Bronchial epithelial cell (primary cell): Measurements from ENCODE around the gene LACRT. TPM values are rescaled to one million over a fixed set of nuclear protein-coding genes. Genes with fewer than 3 reads are reported as not detected.

ENCODE experiments used
- DNase-seq: peaks from one replicate; pipeline ENCODE4 v3.0.0-alpha.2; 2010; ENCODE audit warnings: low read depth
- FAIRE-seq: peaks from 2 replicates; lab custom pipeline; 2011; peaks lifted over from hg19 to GRCh38; lab: Jason Lieb, UNC
- H3K27me3 ChIP-seq: 2 replicates; pipeline ENCODE4 v1.5.1; 2011; ENCODE audit warnings: low read length; ENCODE audit not compliant: control insufficient read depth, insufficient read depth
- H3K36me3 ChIP-seq: 2 replicates; pipeline ENCODE4 v1.5.1; 2011; ENCODE audit warnings: low read length; ENCODE audit not compliant: control insufficient read depth, insufficient read depth
- H3K4me3 ChIP-seq: 2 replicates; pipeline ENCODE4 v1.5.1; 2011; ENCODE audit warnings: mild to moderate bottlenecking, low read depth, low read length, control low read depth
- total RNA-seq: library from RNA; depleted of rRNA; stranded (reverse); fragments of >200 nt; gene quantifications from 2 replicates; pipeline ENCODE4 v1.2.1, GENCODE V29; 2014
- TF ChIP-seq, protein P1 (sequence below): IDR thresholded peaks from 2 replicates; pipeline ENCODE4 v1.5.1; 2011; ENCODE audit warnings: mild to moderate bottlenecking, moderate library complexity, low read length, control low read depth, inconsistent platforms; ENCODE audit not compliant: insufficient read depth, severe bottlenecking

LACRT gene
- total RNA-seq, 1 donor from 2014 or later = not detected

GRCh38 chr12:54584128-54584527, 50.6 kb downstream of the LACRT start:
- H3K27me3 ChIP-seq = peaks cover 21% of the 10 kb centered on the region

GRCh38 chr12:54583726-54584125, 51.0 kb downstream of the LACRT start:
- peaks cover 17% of the 10 kb centered on the region for H3K27me3 ChIP-seq
- H3K36me3 ChIP-seq = no peaks in the 10 kb centered on the region
- TF ChIP-seq, protein P1, sequence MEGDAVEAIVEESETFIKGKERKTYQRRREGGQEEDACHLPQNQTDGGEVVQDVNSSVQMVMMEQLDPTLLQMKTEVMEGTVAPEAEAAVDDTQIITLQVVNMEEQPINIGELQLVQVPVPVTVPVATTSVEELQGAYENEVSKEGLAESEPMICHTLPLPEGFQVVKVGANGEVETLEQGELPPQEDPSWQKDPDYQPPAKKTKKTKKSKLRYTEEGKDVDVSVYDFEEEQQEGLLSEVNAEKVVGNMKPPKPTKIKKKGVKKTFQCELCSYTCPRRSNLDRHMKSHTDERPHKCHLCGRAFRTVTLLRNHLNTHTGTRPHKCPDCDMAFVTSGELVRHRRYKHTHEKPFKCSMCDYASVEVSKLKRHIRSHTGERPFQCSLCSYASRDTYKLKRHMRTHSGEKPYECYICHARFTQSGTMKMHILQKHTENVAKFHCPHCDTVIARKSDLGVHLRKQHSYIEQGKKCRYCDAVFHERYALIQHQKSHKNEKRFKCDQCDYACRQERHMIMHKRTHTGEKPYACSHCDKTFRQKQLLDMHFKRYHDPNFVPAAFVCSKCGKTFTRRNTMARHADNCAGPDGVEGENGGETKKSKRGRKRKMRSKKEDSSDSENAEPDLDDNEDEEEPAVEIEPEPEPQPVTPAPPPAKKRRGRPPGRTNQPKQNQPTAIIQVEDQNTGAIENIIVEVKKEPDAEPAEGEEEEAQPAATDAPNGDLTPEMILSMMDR = no peak
- DNase-seq (no peak), FAIRE-seq (no peak)
- no peak overlapping the region for H3K4me3 ChIP-seq

More at GRCh38 chr12:54584128-54584527, 50.6 kb downstream of the LACRT start:
- FAIRE-seq = no peak
- no peak for DNase-seq
- Histone ChIP-seq H3K4me3 (no peak overlapping the region), H3K36me3 (no peaks in the 10 kb centered on the region)
- TF ChIP-seq, protein P1 = no peak

DNA sequence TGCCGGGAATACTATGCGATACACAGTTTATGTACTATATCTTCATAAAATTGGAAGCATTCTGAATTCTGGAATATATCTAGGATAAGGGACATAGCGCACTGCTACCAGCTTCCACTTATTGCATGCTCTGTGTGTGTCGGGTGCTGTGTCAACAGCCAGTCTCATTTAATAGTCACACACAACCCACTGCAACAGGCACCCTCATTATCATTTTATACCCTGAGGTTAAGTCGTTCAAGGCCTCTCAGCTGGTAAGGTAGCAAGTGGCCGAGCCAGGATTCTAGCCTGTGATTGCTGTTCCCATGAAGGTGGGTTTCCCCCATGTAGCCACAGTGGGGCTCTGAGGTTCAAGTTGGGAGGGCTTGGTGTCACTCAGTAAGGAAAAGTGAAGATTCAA, 53.3 kb downstream of the LACRT start:
- no peaks in the 10 kb centered on the region for H3K36me3 ChIP-seq
- no peak overlapping the region for H3K4me3 ChIP-seq
- FAIRE-seq (no peak), DNase-seq (no peak)
- H3K27me3 ChIP-seq = peaks cover 3% of the 10 kb centered on the region
- TF ChIP-seq, protein P1 = no peak

Other genes starting within 250 kb of the LACRT start
- 53.5 and 98.5 TPM in 2 replicates for gene ITGA5, start 215.6 kb downstream of the LACRT start, total RNA-seq
- not detected in 2 replicates for gene GTSF1, start 161.3 kb downstream of the LACRT start, total RNA-seq
- not detected in 2 replicates for gene NCKAP1L, start 137.1 kb downstream of the LACRT start, total RNA-seq
- not detected in 2 replicates for gene PDE1B, start 85.3 kb downstream of the LACRT start, total RNA-seq
- gene PPP1R1A, start 46.2 kb downstream of the LACRT start, total RNA-seq = not detected in 2 replicates
- gene DCD, start 13.5 kb upstream of the LACRT start, total RNA-seq = not detected in 2 replicates
- gene MUCL1, start 219.6 kb upstream of the LACRT start, total RNA-seq = not detected in 2 replicates